GM12878 (cell line): Measurements from ENCODE around the gene TUFM.

ENCODE experiments used
- BHLHE40 ChIP-seq, 2 experiments: fragments of 450-650 bp in 1 of 2; IDR thresholded peaks; 2 replicates each; pipeline ENCODE4 v1.6.1; 2011 to 2017; ENCODE audit warnings: low read depth in 2 of 2, borderline replicate concordance in 1 of 2, improper control_type of control experiment in 1 of 2, low read length in 1 of 2, mild to moderate bottlenecking in 1 of 2
- CREB1 ChIP-seq: IDR thresholded peaks from 2 replicates; pipeline ENCODE4 v1.6.1; 2012; ENCODE audit warnings: low read depth, mild to moderate bottlenecking, inconsistent platforms
- HCFC1 ChIP-seq: fragments of 150-350 bp; IDR thresholded peaks from 2 replicates; pipeline ENCODE4 v1.6.1; 2014; ENCODE audit warnings: low read length
- MXI1 ChIP-seq: fragments of 150-350 bp; IDR thresholded peaks from 2 replicates; pipeline ENCODE4 v1.6.1; 2011; ENCODE audit warnings: low read depth, mild to moderate bottlenecking, inconsistent platforms, low read length, improper control_type of control experiment
- PML ChIP-seq: IDR thresholded peaks from 2 replicates; pipeline ENCODE4 v1.6.1; 2012; ENCODE audit warnings: low read length, inconsistent platforms
- POLR2A ChIP-seq: IDR thresholded peaks from 2 replicates; pipeline ENCODE4 v1.6.1; 2011; ENCODE audit warnings: low read depth, mild to moderate bottlenecking, low read length
- SMC3 ChIP-seq: IDR thresholded peaks from 2 replicates; pipeline ENCODE4 v1.6.1; 2011; ENCODE audit warnings: low read length, improper control_type of control experiment, borderline replicate concordance
- ZNF274 ChIP-seq: IDR thresholded peaks from one replicate; pipeline ENCODE4 v1.8.0; 2011; ENCODE audit not compliant: insufficient read length, insufficient read depth
- TF ChIP-seq, protein P1 (sequence below): fragments of 450-650 bp; IDR thresholded peaks from 2 replicates; pipeline ENCODE4 v1.6.1; 2017; ENCODE audit warnings: antibody characterized with exemption, mild to moderate bottlenecking, moderate library complexity

DNA sequence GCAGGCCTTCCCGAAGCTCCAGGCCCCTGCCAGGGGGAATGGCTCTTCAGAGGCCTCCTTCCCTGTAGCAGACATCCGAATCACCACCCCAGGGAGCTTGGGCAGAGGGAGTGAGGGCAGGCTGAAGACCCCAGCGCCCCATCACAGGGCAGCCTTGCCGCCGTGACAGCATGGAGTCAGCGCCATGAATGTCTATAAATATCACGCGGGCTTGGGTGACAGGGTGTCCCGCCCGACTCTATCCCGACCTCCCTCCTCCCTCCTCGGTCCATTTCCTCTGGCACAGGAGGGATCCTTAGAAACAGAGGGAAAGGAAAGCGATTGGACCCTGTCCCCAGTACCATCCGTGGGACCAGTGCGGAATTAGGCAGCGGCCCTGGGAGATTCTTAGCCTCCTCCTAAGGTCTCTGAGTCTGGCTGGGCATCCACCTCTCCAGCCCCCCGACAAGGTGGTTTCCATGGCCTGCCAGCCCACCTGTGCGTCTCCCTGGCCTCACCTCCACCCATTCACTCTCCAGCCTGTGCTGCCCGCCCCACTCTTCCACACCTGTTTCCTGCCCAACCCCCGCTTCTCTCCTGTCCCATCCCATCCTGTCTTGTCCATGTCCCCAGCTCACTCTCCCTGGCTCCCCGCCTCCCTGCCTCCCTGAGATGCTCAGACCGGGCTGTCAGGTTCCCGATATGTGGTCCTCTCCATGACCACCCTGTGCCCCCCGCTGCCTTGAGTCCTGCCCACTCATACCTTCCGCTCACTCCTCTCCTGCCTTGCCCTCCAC, 37.3 kb upstream of the TUFM start:
- TF ChIP-seq POLR2A (no peak; the same call in 1 of the 2 replicates), PML (no peak), ZNF274 (no peak), MXI1 (no peak), HCFC1 (no peak), SMC3 (no peak), BHLHE40 (IDR thresholded peaks at IDR 0.05; ENCODE audit: borderline replicate concordance in 1 of 2, low read depth in 2 of 2, low read length in 1 of 2) (no peak), CREB1 (no peak)
- TF ChIP-seq, protein P1, sequence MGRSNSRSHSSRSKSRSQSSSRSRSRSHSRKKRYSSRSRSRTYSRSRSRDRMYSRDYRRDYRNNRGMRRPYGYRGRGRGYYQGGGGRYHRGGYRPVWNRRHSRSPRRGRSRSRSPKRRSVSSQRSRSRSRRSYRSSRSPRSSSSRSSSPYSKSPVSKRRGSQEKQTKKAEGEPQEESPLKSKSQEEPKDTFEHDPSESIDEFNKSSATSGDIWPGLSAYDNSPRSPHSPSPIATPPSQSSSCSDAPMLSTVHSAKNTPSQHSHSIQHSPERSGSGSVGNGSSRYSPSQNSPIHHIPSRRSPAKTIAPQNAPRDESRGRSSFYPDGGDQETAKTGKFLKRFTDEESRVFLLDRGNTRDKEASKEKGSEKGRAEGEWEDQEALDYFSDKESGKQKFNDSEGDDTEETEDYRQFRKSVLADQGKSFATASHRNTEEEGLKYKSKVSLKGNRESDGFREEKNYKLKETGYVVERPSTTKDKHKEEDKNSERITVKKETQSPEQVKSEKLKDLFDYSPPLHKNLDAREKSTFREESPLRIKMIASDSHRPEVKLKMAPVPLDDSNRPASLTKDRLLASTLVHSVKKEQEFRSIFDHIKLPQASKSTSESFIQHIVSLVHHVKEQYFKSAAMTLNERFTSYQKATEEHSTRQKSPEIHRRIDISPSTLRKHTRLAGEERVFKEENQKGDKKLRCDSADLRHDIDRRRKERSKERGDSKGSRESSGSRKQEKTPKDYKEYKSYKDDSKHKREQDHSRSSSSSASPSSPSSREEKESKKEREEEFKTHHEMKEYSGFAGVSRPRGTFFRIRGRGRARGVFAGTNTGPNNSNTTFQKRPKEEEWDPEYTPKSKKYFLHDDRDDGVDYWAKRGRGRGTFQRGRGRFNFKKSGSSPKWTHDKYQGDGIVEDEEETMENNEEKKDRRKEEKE, result no peak
